Type B pancreatic cell (in vitro differentiated cells): ENCODE measurements around the gene TMEM50B. TPM values are rescaled to one million over a fixed set of nuclear protein-coding genes. Genes with fewer than 3 reads are reported as not detected.

ENCODE experiments used
- DNase-seq: peaks from one replicate; pipeline ENCODE4 v3.0.0; 2021; ENCODE audit warnings: mixed read lengths; ENCODE audit not compliant: unreplicated experiment; ENCODE audit errors: extremely low spot score
- H3K27ac Mint-ChIP-seq: 2 replicates; pipeline ENCODE4 v1.8.0; 2021; ENCODE audit warnings: mild to moderate bottlenecking, mixed read lengths
- H3K27me3 Mint-ChIP-seq: 2 replicates; pipeline ENCODE4 v1.8.0; 2021; ENCODE audit warnings: mixed read lengths
- H3K36me3 Mint-ChIP-seq: 2 replicates; pipeline ENCODE4 v1.8.0; 2021; ENCODE audit warnings: mixed read lengths
- H3K4me1 Mint-ChIP-seq: one replicate; pipeline ENCODE4 v1.8.0; 2021; ENCODE audit warnings: mixed read lengths; ENCODE audit not compliant: unreplicated experiment
- H3K4me3 Mint-ChIP-seq: 2 replicates; pipeline ENCODE4 v1.8.0; 2021; ENCODE audit warnings: mild to moderate bottlenecking, mixed read lengths
- H3K9me3 Mint-ChIP-seq: 2 replicates; pipeline ENCODE4 v1.8.0; 2021; ENCODE audit warnings: mixed read lengths
- CTCF ChIP-seq: fragments of 200-600 bp; sonication (generic); conservative IDR thresholded peaks from 2 replicates; pipeline ENCODE4 v1.5.0; 2021; ENCODE audit warnings: antibody characterized with exemption, mild to moderate bottlenecking
- total RNA-seq: library from RNA; stranded (reverse); gene quantifications from 2 replicates; pipeline ENCODE4 v1.2.1, GENCODE V29; 2021; ENCODE audit warnings: low replicate concordance

TMEM50B gene
- total RNA-seq, 1 donor from 2014 or later: 44.7 TPM

GRCh38 chr21:33433425-33434114 is 46.2 kb downstream of the TMEM50B start:
- H3K36me3 Mint-ChIP-seq: peaks cover 33% of the 10 kb centered on the region
- no peak for TF ChIP-seq CTCF
- no peak overlapping the region for H3K27ac Mint-ChIP-seq

GRCh38 chr21:33433001-33433400 is 46.8 kb downstream of the TMEM50B start:
- H3K4me1 Mint-ChIP-seq: no peaks in the 10 kb centered on the region

More at GRCh38 chr21:33433425-33434114, 46.2 kb downstream of the TMEM50B start:
- H3K4me1 Mint-ChIP-seq: no peaks in the 10 kb centered on the region
- no peak overlapping the region for H3K4me3 Mint-ChIP-seq
- no peaks in the 10 kb centered on the region for H3K27me3 Mint-ChIP-seq
- no peak for DNase-seq
- H3K9me3 Mint-ChIP-seq: no peaks in the 10 kb centered on the region

GRCh38 chr21:33432496-33432895 is 47.3 kb downstream of the TMEM50B start:
- no peak for TF ChIP-seq CTCF
- Mint-ChIP-seq H3K9me3 (no peaks in the 10 kb centered on the region), H3K4me1 (no peaks in the 10 kb centered on the region), H3K4me3 (no peak overlapping the region), H3K36me3 (peaks cover 33% of the 10 kb centered on the region), H3K27me3 (no peaks in the 10 kb centered on the region), H3K27ac (no peak overlapping the region)
- no peak for DNase-seq

More at GRCh38 chr21:33433001-33433400, 46.8 kb downstream of the TMEM50B start:
- DNase-seq: no peak
- TF ChIP-seq CTCF: no peak
- no peaks in the 10 kb centered on the region for H3K27me3 Mint-ChIP-seq
- H3K27ac Mint-ChIP-seq: no peak overlapping the region
- no peaks in the 10 kb centered on the region for H3K9me3 Mint-ChIP-seq
- H3K36me3 Mint-ChIP-seq: peaks cover 33% of the 10 kb centered on the region
- no peak overlapping the region for H3K4me3 Mint-ChIP-seq

GRCh38 chr21:33430858-33431257 is 48.9 kb downstream of the TMEM50B start:
- H3K4me3 Mint-ChIP-seq: no peak overlapping the region

GRCh38 chr21:33428669-33429068 is 51.1 kb downstream of the TMEM50B start:
- Mint-ChIP-seq H3K27ac (no peak overlapping the region), H3K4me1 (no peaks in the 10 kb centered on the region), H3K36me3 (peaks cover 34% of the 10 kb centered on the region), H3K4me3 (no peak overlapping the region), H3K27me3 (no peaks in the 10 kb centered on the region), H3K9me3 (no peaks in the 10 kb centered on the region)
- no peak for TF ChIP-seq CTCF
- no peak for DNase-seq

More at GRCh38 chr21:33430858-33431257, 48.9 kb downstream of the TMEM50B start:
- H3K27ac Mint-ChIP-seq: no peak overlapping the region
- no peaks in the 10 kb centered on the region for H3K9me3 Mint-ChIP-seq
- H3K36me3 Mint-ChIP-seq: peaks cover 37% of the 10 kb centered on the region
- H3K4me1 Mint-ChIP-seq: no peaks in the 10 kb centered on the region
- DNase-seq: no peak
- TF ChIP-seq CTCF: no peak
- no peaks in the 10 kb centered on the region for H3K27me3 Mint-ChIP-seq
